HepG2 (cell line): ENCODE measurements around the gene MED4. TPM values are rescaled to one million over a fixed set of nuclear protein-coding genes. Genes with fewer than 3 reads are reported as not detected.
A peak's percentile ranks its signal among the peaks of the same experiment; 100 is the strongest.

ENCODE experiments used
- FIP1L1 ChIP-seq: fragments of 200-400 bp; formaldehyde crosslinking; IDR thresholded peaks from 2 replicates; pipeline ENCODE4 v1.6.1; 2018; ENCODE audit warnings: low read depth, mild to moderate bottlenecking, low read length, moderate library complexity, borderline replicate concordance; ENCODE audit not compliant: insufficient read depth
- FLYWCH1 ChIP-seq: sonication (generic); formaldehyde crosslinking; IDR thresholded peaks from 2 replicates; pipeline ENCODE4 v1.8.1; 2023; ENCODE audit warnings: mild to moderate bottlenecking, missing genetic modification reagents
- JDP2 ChIP-seq: sonication (generic); formaldehyde crosslinking; IDR thresholded peaks from 2 replicates; pipeline ENCODE4 v1.8.1; 2022; ENCODE audit warnings: missing genetic modification reagents, borderline replicate concordance
- KMT2A ChIP-seq: sonication (generic); formaldehyde crosslinking; IDR thresholded peaks from 2 replicates; pipeline ENCODE4 v1.4.0; 2020; ENCODE audit warnings: missing genetic modification reagents
- MLLT10 ChIP-seq: sonication (generic); formaldehyde crosslinking; IDR thresholded peaks from 2 replicates; pipeline ENCODE4 v1.4.0; 2020; ENCODE audit warnings: missing genetic modification reagents
- MTA3 ChIP-seq: sonication (generic); formaldehyde crosslinking; IDR thresholded peaks from 2 replicates; pipeline ENCODE4 v1.4.0; 2020; ENCODE audit warnings: missing genetic modification reagents
- NFIB ChIP-seq: sonication (generic); formaldehyde crosslinking; IDR thresholded peaks from 2 replicates; pipeline ENCODE4 v1.9.0; 2021; ENCODE audit warnings: missing genetic modification reagents, mild to moderate bottlenecking, borderline replicate concordance
- NFYB ChIP-seq: sonication (generic); formaldehyde crosslinking; IDR thresholded peaks from 2 replicates; pipeline ENCODE4 v1.4.0; 2020; ENCODE audit warnings: missing genetic modification reagents
- PHB2 ChIP-seq: fragments of 450-650 bp; IDR thresholded peaks from 2 replicates; pipeline ENCODE4 v1.6.1; 2018; ENCODE audit not compliant: partially characterized antibody
- PHF21A ChIP-seq: sonication (generic); formaldehyde crosslinking; IDR thresholded peaks from 2 replicates; pipeline ENCODE4 v1.5.0; 2020; ENCODE audit warnings: mild to moderate bottlenecking, missing genetic modification reagents
- SMAD9 ChIP-seq: sonication (generic); formaldehyde crosslinking; IDR thresholded peaks from 2 replicates; pipeline ENCODE4 v1.5.1; 2020; ENCODE audit warnings: mild to moderate bottlenecking, missing genetic modification reagents
- SOX5 ChIP-seq: IDR thresholded peaks from 2 replicates; pipeline ENCODE4 v1.6.1; 2016; ENCODE audit warnings: borderline replicate concordance
- SP140L ChIP-seq: sonication (generic); formaldehyde crosslinking; IDR thresholded peaks from 2 replicates; pipeline ENCODE4 v1.4.0; 2020; ENCODE audit warnings: missing genetic modification reagents, borderline replicate concordance
- TARDBP ChIP-seq: sonication (generic); formaldehyde crosslinking; IDR thresholded peaks from 2 replicates; pipeline ENCODE4 v1.8.0; 2022; ENCODE audit warnings: mild to moderate bottlenecking, missing genetic modification reagents
- TRIM24 ChIP-seq: sonication (generic); formaldehyde crosslinking; IDR thresholded peaks from 2 replicates; pipeline ENCODE4 v1.8.0; 2022; ENCODE audit warnings: mild to moderate bottlenecking, missing genetic modification reagents
- ZNF225 ChIP-seq: sonication (generic); formaldehyde crosslinking; IDR thresholded peaks from 2 replicates; pipeline ENCODE4 v1.4.0; 2020; ENCODE audit warnings: mild to moderate bottlenecking, missing genetic modification reagents
- ZNF282 ChIP-seq: fragments of 450-650 bp; IDR thresholded peaks from 2 replicates; pipeline ENCODE4 v1.6.1; 2018; ENCODE audit not compliant: partially characterized antibody
- ZNF326 ChIP-seq: sonication (generic); formaldehyde crosslinking; IDR thresholded peaks from 2 replicates; pipeline ENCODE4 v1.4.0; 2020; ENCODE audit warnings: missing genetic modification reagents, borderline replicate concordance
- ZNF367 ChIP-seq: sonication (generic); formaldehyde crosslinking; IDR thresholded peaks from 2 replicates; pipeline ENCODE4 v1.4.0; 2020; ENCODE audit warnings: missing genetic modification reagents, borderline replicate concordance
- ZNF547 ChIP-seq: sonication (generic); formaldehyde crosslinking; IDR thresholded peaks from 2 replicates; pipeline ENCODE4 v1.5.1; 2020; ENCODE audit warnings: mild to moderate bottlenecking, missing genetic modification reagents
- ZNF709 ChIP-seq: sonication (generic); formaldehyde crosslinking; IDR thresholded peaks from 2 replicates; pipeline ENCODE4 v1.5.0; 2020; ENCODE audit warnings: mild to moderate bottlenecking, missing genetic modification reagents
- ZNF747 ChIP-seq: sonication (generic); formaldehyde crosslinking; IDR thresholded peaks from 2 replicates; pipeline ENCODE4 v1.8.1; 2023; ENCODE audit warnings: missing genetic modification reagents, mild to moderate bottlenecking, borderline replicate concordance
- ZNF790 ChIP-seq: sonication (generic); formaldehyde crosslinking; IDR thresholded peaks from 2 replicates; pipeline ENCODE4 v1.8.0; 2022; ENCODE audit warnings: missing genetic modification reagents, mild to moderate bottlenecking, borderline replicate concordance
- polyA plus RNA-seq, 8 experiments: library from polyadenylated mRNA; depleted of rRNA in 3 of 8; stranded (reverse) in 7 of 8; unstranded in 1 of 8; fragments of >200 nt; fragmentation: Illumina TruSeq in 4 of 8; extraction: Trizol in 4 of 8; gene quantifications; 2 replicates each; pipeline versions ENCODE4 v1.2.1 to v1.2.3, GENCODE V29; 2011 to 2016; ENCODE audit warnings: low read depth in 4 of 8, missing spikeins in 1 of 8, mixed read lengths in 1 of 8; ENCODE audit not compliant: insufficient read depth in 1 of 8
- total RNA-seq, 5 experiments: library from RNA; depleted of rRNA; stranded (reverse); fragments of >200 nt; fragmentation: Illumina TruSeq; extraction: Trizol; gene quantifications; 2 replicates each; pipeline ENCODE4 v1.2.3, GENCODE V29; 2016; ENCODE audit warnings: low read depth in 1 of 5
- TF ChIP-seq, protein P1 (sequence below): sonication (generic); formaldehyde crosslinking; IDR thresholded peaks from 2 replicates; pipeline ENCODE4 v1.8.1; 2022; ENCODE audit warnings: low read depth, mild to moderate bottlenecking, missing genetic modification reagents
- TF ChIP-seq, protein P2 (sequence below): sonication (generic); formaldehyde crosslinking; IDR thresholded peaks from 2 replicates; pipeline ENCODE4 v1.4.0; 2020; ENCODE audit warnings: mild to moderate bottlenecking, missing genetic modification reagents
- TF ChIP-seq, protein P3 (sequence below): IDR thresholded peaks from 2 replicates; pipeline ENCODE4 v1.6.1; 2016
- TF ChIP-seq, protein P4 (sequence below): IDR thresholded peaks from 2 replicates; pipeline ENCODE4 v1.6.1; 2018; ENCODE audit warnings: missing genetic modification reagents

The MED4 gene
- total and polyA plus RNA-seq, 2 of the 13 experiments (the other 11 are each of a cell fraction or from before 2014, with no cell fraction given) = 49.4 to 57.8 TPM

DNA sequence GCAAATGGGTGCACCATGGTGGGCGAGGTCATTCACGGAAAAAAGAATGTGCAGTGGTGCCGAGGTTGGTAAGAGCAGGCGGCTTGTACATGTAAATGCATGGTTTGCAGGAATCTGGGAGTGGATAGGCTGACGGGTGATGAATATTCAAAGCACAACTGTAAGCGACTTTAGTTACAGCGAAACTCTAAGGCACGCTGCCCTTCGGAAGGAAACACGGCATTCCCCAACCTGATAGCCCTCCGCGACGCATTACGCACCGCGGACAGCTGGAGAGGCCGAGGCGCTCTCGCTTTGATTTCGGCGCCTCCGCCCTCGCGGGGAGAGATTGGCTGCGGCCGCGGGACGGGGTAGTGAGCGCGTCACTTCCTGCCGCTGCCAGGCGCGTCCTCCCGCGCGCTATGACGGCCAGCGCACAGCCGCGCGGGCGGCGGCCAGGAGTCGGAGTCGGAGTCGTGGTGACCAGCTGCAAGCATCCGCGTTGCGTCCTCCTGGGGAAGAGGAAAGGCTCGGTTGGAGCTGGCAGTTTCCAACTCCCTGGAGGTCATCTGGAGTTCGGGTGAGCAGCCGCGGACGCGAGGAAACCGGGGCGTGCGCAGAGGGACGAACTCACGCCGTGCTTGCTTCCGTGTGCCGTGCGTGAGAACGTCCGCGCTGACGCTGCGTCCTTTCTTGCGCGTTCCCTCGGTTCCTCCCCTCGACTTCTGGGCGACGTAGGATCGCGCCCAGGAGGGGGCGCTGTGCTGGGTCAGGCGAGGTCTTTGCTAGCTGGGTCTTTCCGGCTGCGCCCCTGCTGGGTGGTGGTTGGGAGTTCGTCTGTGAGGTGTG, 57.3 kb downstream of the MED4 start, which contains the start of gene NUDT15 (continued):
- TF ChIP-seq ZNF709 (CRISPR knock-in tag) (peak; percentile 65; the same call in 1 of the 2 replicates), TARDBP (CRISPR knock-in tag) (peak; percentile 91), FIP1L1 (no peak), ZNF225 (CRISPR knock-in tag) (peak; percentile 83; the same call in 1 of the 2 replicates), MTA3 (CRISPR knock-in tag) (no peak), ZNF367 (no peak), SP140L (CRISPR knock-in tag) (peak; percentile 38; the same call in 1 of the 2 replicates), NFIB (CRISPR knock-in tag) (no peak), NFYB (CRISPR knock-in tag) (peak; percentile 84), ZNF282 (no peak), KMT2A (peak; percentile 98), SMAD9 (CRISPR knock-in tag) (peak; percentile 86; the same call in 1 of the 2 replicates), MLLT10 (no peak; the same call in 1 of the 2 replicates), PHF21A (peak; percentile 90; the same call in 1 of the 2 replicates), JDP2 (peak; percentile 46; the same call in 1 of the 2 replicates), ZNF747 (CRISPR knock-in tag) (peak; percentile 95), PHB2 (no peak), TRIM24 (CRISPR knock-in tag) (0 out of 2 replicates have a peak, but pooled peaks have one; percentile 15), ZNF547 (CRISPR knock-in tag) (peak; percentile 97), SOX5 (CRISPR knock-in tag) (no peak; the same call in none of the 2 replicates), FLYWCH1 (CRISPR knock-in tag) (peak; percentile 94), ZNF790 (CRISPR knock-in tag) (no peak), ZNF326 (CRISPR knock-in tag) (no peak; the same call in 1 of the 2 replicates)
- TF ChIP-seq, protein P1, sequence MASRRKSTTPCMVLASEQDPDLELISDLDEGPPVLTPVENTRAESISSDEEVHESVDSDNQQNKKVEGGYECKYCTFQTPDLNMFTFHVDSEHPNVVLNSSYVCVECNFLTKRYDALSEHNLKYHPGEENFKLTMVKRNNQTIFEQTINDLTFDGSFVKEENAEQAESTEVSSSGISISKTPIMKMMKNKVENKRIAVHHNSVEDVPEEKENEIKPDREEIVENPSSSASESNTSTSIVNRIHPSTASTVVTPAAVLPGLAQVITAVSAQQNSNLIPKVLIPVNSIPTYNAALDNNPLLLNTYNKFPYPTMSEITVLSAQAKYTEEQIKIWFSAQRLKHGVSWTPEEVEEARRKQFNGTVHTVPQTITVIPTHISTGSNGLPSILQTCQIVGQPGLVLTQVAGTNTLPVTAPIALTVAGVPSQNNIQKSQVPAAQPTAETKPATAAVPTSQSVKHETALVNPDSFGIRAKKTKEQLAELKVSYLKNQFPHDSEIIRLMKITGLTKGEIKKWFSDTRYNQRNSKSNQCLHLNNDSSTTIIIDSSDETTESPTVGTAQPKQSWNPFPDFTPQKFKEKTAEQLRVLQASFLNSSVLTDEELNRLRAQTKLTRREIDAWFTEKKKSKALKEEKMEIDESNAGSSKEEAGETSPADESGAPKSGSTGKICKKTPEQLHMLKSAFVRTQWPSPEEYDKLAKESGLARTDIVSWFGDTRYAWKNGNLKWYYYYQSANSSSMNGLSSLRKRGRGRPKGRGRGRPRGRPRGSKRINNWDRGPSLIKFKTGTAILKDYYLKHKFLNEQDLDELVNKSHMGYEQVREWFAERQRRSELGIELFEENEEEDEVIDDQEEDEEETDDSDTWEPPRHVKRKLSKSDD = peak; percentile 97
- TF ChIP-seq, protein P2, sequence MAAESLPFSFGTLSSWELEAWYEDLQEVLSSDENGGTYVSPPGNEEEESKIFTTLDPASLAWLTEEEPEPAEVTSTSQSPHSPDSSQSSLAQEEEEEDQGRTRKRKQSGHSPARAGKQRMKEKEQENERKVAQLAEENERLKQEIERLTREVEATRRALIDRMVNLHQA (CRISPR knock-in tag) = no peak
- TF ChIP-seq, protein P3, sequence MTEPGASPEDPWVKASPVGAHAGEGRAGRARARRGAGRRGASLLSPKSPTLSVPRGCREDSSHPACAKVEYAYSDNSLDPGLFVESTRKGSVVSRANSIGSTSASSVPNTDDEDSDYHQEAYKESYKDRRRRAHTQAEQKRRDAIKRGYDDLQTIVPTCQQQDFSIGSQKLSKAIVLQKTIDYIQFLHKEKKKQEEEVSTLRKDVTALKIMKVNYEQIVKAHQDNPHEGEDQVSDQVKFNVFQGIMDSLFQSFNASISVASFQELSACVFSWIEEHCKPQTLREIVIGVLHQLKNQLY (CRISPR knock-in tag) = no peak; the same call in 1 of the 2 replicates
- TF ChIP-seq, protein P4, sequence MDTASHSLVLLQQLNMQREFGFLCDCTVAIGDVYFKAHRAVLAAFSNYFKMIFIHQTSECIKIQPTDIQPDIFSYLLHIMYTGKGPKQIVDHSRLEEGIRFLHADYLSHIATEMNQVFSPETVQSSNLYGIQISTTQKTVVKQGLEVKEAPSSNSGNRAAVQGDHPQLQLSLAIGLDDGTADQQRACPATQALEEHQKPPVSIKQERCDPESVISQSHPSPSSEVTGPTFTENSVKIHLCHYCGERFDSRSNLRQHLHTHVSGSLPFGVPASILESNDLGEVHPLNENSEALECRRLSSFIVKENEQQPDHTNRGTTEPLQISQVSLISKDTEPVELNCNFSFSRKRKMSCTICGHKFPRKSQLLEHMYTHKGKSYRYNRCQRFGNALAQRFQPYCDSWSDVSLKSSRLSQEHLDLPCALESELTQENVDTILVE (CRISPR knock-in tag) = peak; percentile 80; the same call in 1 of the 2 replicates
